DOHH2 (cell line): ENCODE measurements around the gene NIPBL.

Experiments
- CTCF ChIP-seq: fragments of 200-600 bp; sonication (generic); IDR thresholded peaks from one replicate; pipeline ENCODE4 v1.5.1; 2014; ENCODE audit warnings: antibody characterized with exemption, mild to moderate bottlenecking, low read depth, low read length; ENCODE audit not compliant: poor library complexity, severe bottlenecking
- EZH2phosphoT487 ChIP-seq: fragments of 200-600 bp; sonication (generic); IDR thresholded peaks from 2 replicates; pipeline ENCODE4 v1.6.1; 2017; ENCODE audit warnings: borderline replicate concordance, mild to moderate bottlenecking, antibody characterized with exemption, low read length, moderate library complexity, mixed read lengths

- TF ChIP-seq CTCF (no peak), EZH2phosphoT487 (no peak)
Measured at GRCh38 chr5:37034955-37035354, 158.4 kb downstream of the NIPBL start.
